Osteoblast (primary cell): ENCODE data around the gene RFC2. TPM values are rescaled to one million over a fixed set of nuclear protein-coding genes. Genes with fewer than 3 reads are reported as not detected.
A peak's percentile ranks its signal among the peaks of the same experiment; 100 is the strongest.

Experiments used
- DNase-seq: peaks from one replicate; pipeline ENCODE4 v3.0.0; 2011; ENCODE audit warnings: low spot score, mixed read lengths; ENCODE audit not compliant: insufficient read length; ENCODE audit errors: missing footprints
- H2AFZ ChIP-seq: 2 replicates; pipeline ENCODE4 v1.6.0; 2011; ENCODE audit warnings: mild to moderate bottlenecking, low read length
- H3K27ac ChIP-seq: 2 replicates; pipeline ENCODE4 v1.5.1; 2011; ENCODE audit warnings: mild to moderate bottlenecking, low read depth, low read length, moderate library complexity
- H3K27me3 ChIP-seq: 2 replicates; pipeline ENCODE4 v1.6.0; 2012; ENCODE audit warnings: mild to moderate bottlenecking, control low read depth, inconsistent platforms, low read length, moderate library complexity; ENCODE audit not compliant: insufficient read depth
- H3K36me3 ChIP-seq: 2 replicates; pipeline ENCODE4 v1.5.1; 2011; ENCODE audit warnings: mild to moderate bottlenecking, low read length, control low read depth, moderate library complexity; ENCODE audit not compliant: insufficient read depth
- H3K4me1 ChIP-seq: 2 replicates; pipeline ENCODE4 v1.5.1; 2011; ENCODE audit warnings: mild to moderate bottlenecking, low read length, control low read depth, moderate library complexity; ENCODE audit not compliant: insufficient read depth
- H3K4me2 ChIP-seq: 2 replicates; pipeline ENCODE4 v1.6.0; 2011; ENCODE audit warnings: mild to moderate bottlenecking, low read length; ENCODE audit not compliant: insufficient read depth
- H3K4me3 ChIP-seq: fragments of 200-600 bp; sonication (generic); 3 replicates; pipeline ENCODE4 v1.5.1; 2012; ENCODE audit warnings: mild to moderate bottlenecking, low read length, inconsistent platforms; ENCODE audit not compliant: insufficient read depth
- H3K79me2 ChIP-seq: 2 replicates; pipeline ENCODE4 v1.6.0; 2012; ENCODE audit warnings: mild to moderate bottlenecking, low read length, control low read depth, inconsistent platforms; ENCODE audit not compliant: insufficient read depth
- H3K9me3 ChIP-seq: 2 replicates; pipeline ENCODE4 v1.5.1; 2011; ENCODE audit warnings: low read depth, low read length, control low read depth
- H4K20me1 ChIP-seq: 2 replicates; pipeline ENCODE4 v1.6.0; 2012; ENCODE audit warnings: mild to moderate bottlenecking, low read length, control low read depth; ENCODE audit not compliant: insufficient read depth
- total RNA-seq: library from RNA; depleted of rRNA; stranded (reverse); fragments of >200 nt; gene quantifications from 2 replicates; pipeline ENCODE4 v1.2.3, GENCODE V29; 2012
- TF ChIP-seq, protein P1 (sequence below): IDR thresholded peaks from 2 replicates; pipeline ENCODE4 v1.5.1; 2011; ENCODE audit warnings: mild to moderate bottlenecking, low read depth, low read length, moderate library complexity; ENCODE audit errors: extremely low read depth

The RFC2 gene
- total RNA-seq, 1 donor, result 12.3 TPM

DNA sequence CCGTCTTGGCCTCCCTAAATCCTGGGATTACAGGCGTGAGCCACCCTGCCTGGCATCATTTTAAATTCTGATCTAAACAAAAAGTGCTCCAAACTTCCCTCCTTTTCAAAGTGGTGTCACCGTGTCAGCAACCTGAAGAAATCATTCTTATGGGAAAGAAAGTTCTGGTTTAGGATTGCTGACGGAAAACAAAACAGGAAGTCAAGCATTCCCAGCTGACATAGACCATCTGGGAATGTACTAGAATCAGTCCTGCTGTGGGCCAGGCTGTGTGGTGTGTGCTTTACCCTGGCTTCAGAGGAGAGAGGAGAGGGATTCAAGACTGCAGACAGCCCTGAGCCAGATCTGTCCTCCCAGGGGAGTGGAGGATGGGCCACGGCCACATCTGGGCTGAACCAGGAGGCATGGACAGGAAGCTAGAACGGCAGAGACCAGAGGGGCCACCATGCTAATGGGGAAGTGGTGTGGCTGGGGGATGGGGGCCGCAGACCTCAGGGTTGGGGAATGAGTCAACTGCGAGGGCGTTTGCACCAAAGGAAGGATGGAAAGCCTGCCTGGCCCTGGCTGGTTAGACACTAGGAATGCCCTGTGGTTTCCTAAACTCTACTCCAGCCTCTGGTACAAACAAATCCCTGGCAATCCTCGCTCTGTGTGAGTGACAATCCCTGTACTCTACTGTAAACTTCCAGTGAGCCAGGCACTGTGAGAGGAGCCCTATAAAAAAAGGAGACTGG lies 18.3 kb upstream of the RFC2 start:
- TF ChIP-seq, protein P1, sequence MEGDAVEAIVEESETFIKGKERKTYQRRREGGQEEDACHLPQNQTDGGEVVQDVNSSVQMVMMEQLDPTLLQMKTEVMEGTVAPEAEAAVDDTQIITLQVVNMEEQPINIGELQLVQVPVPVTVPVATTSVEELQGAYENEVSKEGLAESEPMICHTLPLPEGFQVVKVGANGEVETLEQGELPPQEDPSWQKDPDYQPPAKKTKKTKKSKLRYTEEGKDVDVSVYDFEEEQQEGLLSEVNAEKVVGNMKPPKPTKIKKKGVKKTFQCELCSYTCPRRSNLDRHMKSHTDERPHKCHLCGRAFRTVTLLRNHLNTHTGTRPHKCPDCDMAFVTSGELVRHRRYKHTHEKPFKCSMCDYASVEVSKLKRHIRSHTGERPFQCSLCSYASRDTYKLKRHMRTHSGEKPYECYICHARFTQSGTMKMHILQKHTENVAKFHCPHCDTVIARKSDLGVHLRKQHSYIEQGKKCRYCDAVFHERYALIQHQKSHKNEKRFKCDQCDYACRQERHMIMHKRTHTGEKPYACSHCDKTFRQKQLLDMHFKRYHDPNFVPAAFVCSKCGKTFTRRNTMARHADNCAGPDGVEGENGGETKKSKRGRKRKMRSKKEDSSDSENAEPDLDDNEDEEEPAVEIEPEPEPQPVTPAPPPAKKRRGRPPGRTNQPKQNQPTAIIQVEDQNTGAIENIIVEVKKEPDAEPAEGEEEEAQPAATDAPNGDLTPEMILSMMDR, result no peak
- H3K4me1 ChIP-seq, result peaks cover 20% of the 10 kb centered on the region
- H2AFZ ChIP-seq, result peak overlapping the region; percentile 67
- peak overlapping the region; percentile 10 for H3K4me3 ChIP-seq
- no peaks in the 10 kb centered on the region for H3K79me2 ChIP-seq
- no peaks in the 10 kb centered on the region for H3K36me3 ChIP-seq
- H3K4me2 ChIP-seq, result peak overlapping the region; percentile 66
- no peaks in the 10 kb centered on the region for H3K9me3 ChIP-seq
- no peaks in the 10 kb centered on the region for H3K27me3 ChIP-seq
- H4K20me1 ChIP-seq, result no peaks in the 10 kb centered on the region
- H3K27ac ChIP-seq, result peak overlapping the region; percentile 95
- peak; percentile 98 for DNase-seq

DNA sequence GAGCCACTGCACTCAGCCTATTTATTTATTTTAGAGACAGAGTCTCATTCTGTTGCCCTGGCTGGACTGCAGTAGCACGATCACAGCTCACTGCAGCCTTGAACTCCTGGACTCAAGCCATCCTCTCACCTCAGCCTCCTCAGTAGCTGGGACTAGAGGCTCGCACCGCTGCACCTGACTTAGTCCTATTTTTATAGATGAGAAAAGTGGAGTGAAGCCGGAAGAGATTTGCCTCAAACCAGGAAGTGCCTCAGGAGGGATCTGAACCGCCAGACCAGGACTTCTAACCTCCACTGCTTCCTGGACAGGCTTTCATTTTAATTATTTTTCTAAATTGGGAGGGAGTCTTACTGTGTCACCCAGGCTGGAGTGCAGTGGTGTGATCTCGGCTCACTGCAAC lies 17.5 kb upstream of the RFC2 start:
- Histone ChIP-seq H3K27me3 (no peaks in the 10 kb centered on the region), H3K4me2 (peak overlapping the region; percentile 66), H2AFZ (no peak overlapping the region), H3K4me1 (peaks cover 20% of the 10 kb centered on the region), H3K9me3 (no peaks in the 10 kb centered on the region), H4K20me1 (no peaks in the 10 kb centered on the region), H3K36me3 (no peaks in the 10 kb centered on the region), H3K27ac (peak overlapping the region; percentile 95), H3K79me2 (no peaks in the 10 kb centered on the region), H3K4me3 (no peak overlapping the region)
- TF ChIP-seq, protein P1, result no peak
- DNase-seq, result no peak

DNA sequence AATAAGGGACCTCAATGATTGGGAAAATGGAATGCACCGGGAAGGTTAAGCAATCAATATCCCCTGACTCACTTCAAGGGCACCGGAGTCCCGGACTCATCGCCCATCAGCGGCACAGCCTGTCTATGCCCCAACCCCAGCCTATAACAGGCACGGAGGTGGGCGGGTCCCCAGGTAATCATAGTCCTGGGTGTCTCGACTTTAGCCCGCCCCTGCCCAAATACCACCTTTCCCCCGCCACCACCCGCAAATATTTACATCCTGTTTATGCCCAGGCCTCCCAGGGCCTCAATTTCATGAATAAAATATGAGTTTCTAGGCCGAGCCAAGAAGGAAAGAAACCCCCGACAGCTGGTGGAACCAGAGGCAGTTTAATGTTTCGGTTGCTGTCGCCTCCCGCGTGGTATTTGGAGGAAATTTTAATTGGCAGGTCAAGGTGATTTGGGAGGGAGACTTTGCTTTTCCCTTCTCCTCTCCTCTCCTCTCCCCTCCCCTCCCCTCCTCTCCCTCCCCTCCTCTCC lies 15.6 kb upstream of the RFC2 start:
- H3K27ac ChIP-seq, result peak overlapping the region; percentile 33
- peak overlapping the region; percentile 72 for H3K4me3 ChIP-seq
- no peaks in the 10 kb centered on the region for H3K36me3 ChIP-seq
- H3K9me3 ChIP-seq, result no peaks in the 10 kb centered on the region
- H3K79me2 ChIP-seq, result no peaks in the 10 kb centered on the region
- H3K4me2 ChIP-seq, result peak overlapping the region; percentile 81
- peak overlapping the region; percentile 72 for H2AFZ ChIP-seq
- H3K4me1 ChIP-seq, result peaks cover 20% of the 10 kb centered on the region
- no peaks in the 10 kb centered on the region for H4K20me1 ChIP-seq
- H3K27me3 ChIP-seq, result no peaks in the 10 kb centered on the region
- TF ChIP-seq, protein P1, result no peak
- peak; percentile 90 for DNase-seq

DNA sequence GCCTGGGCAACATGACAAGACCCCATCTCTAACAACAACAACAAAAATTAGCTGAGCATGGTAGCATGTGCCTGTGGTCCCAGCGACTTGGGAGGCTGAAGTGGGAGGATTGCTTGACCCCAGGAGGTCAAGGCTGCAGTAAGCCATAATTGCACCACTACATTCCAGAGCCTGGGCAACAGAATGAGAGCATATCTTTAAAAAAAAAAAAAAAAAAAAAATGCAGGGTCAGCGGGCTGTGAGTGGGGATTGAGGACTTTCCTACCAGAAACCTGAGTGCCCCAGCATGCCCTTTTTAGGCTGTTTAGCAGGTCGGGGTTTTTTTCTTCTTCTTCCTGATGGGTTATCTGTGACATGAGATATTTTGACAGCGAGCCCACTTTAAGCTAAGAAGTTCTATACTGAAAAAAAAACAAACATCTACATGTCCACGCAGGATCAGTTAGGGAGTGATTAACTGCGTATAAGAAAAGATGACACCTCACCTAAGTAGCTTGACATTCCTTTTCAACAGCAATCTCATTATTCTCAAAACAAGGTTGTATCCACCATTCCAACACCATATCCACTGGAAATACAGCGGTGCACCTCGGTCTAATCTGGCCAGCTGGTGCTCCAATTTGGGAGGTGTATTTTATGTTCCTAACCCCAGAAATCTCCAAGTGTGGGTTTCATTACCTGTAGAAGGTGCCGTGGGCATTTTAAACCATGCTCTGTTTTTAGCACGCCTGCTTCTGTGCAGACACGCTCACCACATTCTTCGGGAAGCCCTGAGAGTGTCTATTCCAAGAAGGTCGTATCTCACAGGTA lies 13.8 kb upstream of the RFC2 start:
- Histone ChIP-seq H3K9me3 (no peaks in the 10 kb centered on the region), H3K4me2 (no peak overlapping the region), H2AFZ (no peak overlapping the region), H3K79me2 (no peaks in the 10 kb centered on the region), H3K4me1 (peaks cover 19% of the 10 kb centered on the region), H4K20me1 (no peaks in the 10 kb centered on the region), H3K36me3 (no peaks in the 10 kb centered on the region), H3K27ac (no peak overlapping the region), H3K27me3 (no peaks in the 10 kb centered on the region), H3K4me3 (no peak overlapping the region)
- TF ChIP-seq, protein P1, result no peak
- peak; percentile 50 for DNase-seq
